DOHH2 (cell line): Measurements from ENCODE around the gene FCHSD2.

ENCODE experiments used
- H3F3A ChIP-seq: fragments of 200-600 bp; sonication (generic), shearing (Covaris generic); 2 replicates; pipeline ENCODE4 v1.6.0; 2016; ENCODE audit warnings: antibody characterized with exemption, mild to moderate bottlenecking; ENCODE audit not compliant: control insufficient read depth, insufficient read depth
- H3K27ac ChIP-seq: fragments of 200-600 bp; sonication (generic); 2 replicates; pipeline ENCODE4 v1.5.1; 2014; ENCODE audit warnings: low read depth, mild to moderate bottlenecking, low read length, moderate library complexity
- H3K27me3 ChIP-seq: fragments of 200-600 bp; sonication (generic); 2 replicates; pipeline ENCODE4 v1.6.1; 2014; ENCODE audit warnings: mild to moderate bottlenecking, low read length, mixed read lengths; ENCODE audit not compliant: control insufficient read depth
- H3K36me3 ChIP-seq: fragments of 200-600 bp; sonication (generic); 2 replicates; pipeline ENCODE4 v1.6.1; 2014; ENCODE audit warnings: mild to moderate bottlenecking, low read length, moderate library complexity, mixed read lengths; ENCODE audit not compliant: control insufficient read depth
- H3K4me1 ChIP-seq: fragments of 200-600 bp; sonication (generic); 2 replicates; pipeline ENCODE4 v1.6.1; 2014; ENCODE audit warnings: mild to moderate bottlenecking, low read length, mixed read lengths; ENCODE audit not compliant: control insufficient read depth
- H3K4me2 ChIP-seq: fragments of 200-600 bp; sonication (generic); 2 replicates; pipeline ENCODE4 v1.6.0; 2014; ENCODE audit warnings: mild to moderate bottlenecking, low read length, moderate library complexity
- H3K4me3 ChIP-seq: fragments of 200-600 bp; sonication (generic); 2 replicates; pipeline ENCODE4 v1.5.1; 2014; ENCODE audit warnings: mild to moderate bottlenecking, low read length, mixed read lengths
- H3K79me2 ChIP-seq: fragments of 200-600 bp; sonication (generic); 2 replicates; pipeline ENCODE4 v1.6.1; 2014; ENCODE audit warnings: mild to moderate bottlenecking, low read length, mixed read lengths; ENCODE audit not compliant: control insufficient read depth
- H3K9me2 ChIP-seq: fragments of 200-600 bp; sonication (generic); replicated peaks from 2 replicates; pipeline ENCODE4 v1.6.1; 2014; ENCODE audit warnings: mild to moderate bottlenecking, low read length, mixed read lengths; ENCODE audit not compliant: control insufficient read depth
- H3K9me3 ChIP-seq: fragments of 200-600 bp; sonication (generic); 2 replicates; pipeline ENCODE4 v1.6.1; 2014; ENCODE audit warnings: antibody characterized with exemption, low read length, mixed read lengths; ENCODE audit not compliant: control insufficient read depth, insufficient read depth
- H4K20me1 ChIP-seq: fragments of 200-600 bp; sonication (generic); 2 replicates; pipeline ENCODE4 v1.6.0; 2014; ENCODE audit warnings: low read depth, mild to moderate bottlenecking, antibody characterized with exemption, low read length, moderate library complexity; ENCODE audit not compliant: control insufficient read depth, insufficient read depth
- CTCF ChIP-seq: fragments of 200-600 bp; sonication (generic); IDR thresholded peaks from one replicate; pipeline ENCODE4 v1.5.1; 2014; ENCODE audit warnings: antibody characterized with exemption, mild to moderate bottlenecking, low read depth, low read length; ENCODE audit not compliant: poor library complexity, severe bottlenecking
- EZH2phosphoT487 ChIP-seq: fragments of 200-600 bp; sonication (generic); IDR thresholded peaks from 2 replicates; pipeline ENCODE4 v1.6.1; 2017; ENCODE audit warnings: borderline replicate concordance, mild to moderate bottlenecking, antibody characterized with exemption, low read length, moderate library complexity, mixed read lengths

The FCHSD2 gene

GRCh38 chr11:72842653-72843330 lies 299.3 kb downstream of the FCHSD2 start:
- Histone ChIP-seq H3K4me3 (no peak overlapping the region), H3K27me3 (no peaks in the 10 kb centered on the region), H3K79me2 (no peaks in the 10 kb centered on the region), H3K4me2 (no peak overlapping the region), H3K9me2 (no peaks in the 10 kb centered on the region), H3K27ac (no peak overlapping the region), H4K20me1 (no peaks in the 10 kb centered on the region), H3K9me3 (no peaks in the 10 kb centered on the region), H3K36me3 (peaks cover 87% of the 10 kb centered on the region), H3K4me1 (no peaks in the 10 kb centered on the region), H3F3A (0 out of 2 replicates have a peak, but pooled peaks cover 6% of the 10 kb centered on the region)
- TF ChIP-seq CTCF = no peak
- no peak for TF ChIP-seq EZH2phosphoT487

DNA sequence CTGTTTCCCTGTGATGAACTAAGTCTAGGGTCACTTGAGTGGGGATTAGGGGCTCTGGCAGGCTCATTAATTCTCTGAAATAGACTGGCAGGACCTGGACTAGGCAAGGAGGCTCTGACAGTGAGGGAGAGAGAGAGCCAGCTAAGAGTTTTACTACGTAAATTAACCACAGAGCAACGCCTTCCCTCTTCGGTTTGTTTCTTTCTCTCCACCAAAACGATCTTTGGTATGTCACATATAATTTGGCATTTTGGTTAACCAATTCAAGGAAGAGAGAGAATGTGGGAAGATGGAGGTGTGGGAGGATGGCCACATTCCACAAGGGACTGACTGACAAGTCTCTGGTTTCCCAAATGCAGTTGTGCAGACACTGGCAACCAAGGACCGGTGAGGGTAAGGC lies 300.0 kb downstream of the FCHSD2 start:
- Histone ChIP-seq H3K36me3 (peaks cover 90% of the 10 kb centered on the region), H3K9me2 (no peaks in the 10 kb centered on the region), H3K79me2 (no peaks in the 10 kb centered on the region), H3K4me3 (no peak overlapping the region), H3K4me1 (no peaks in the 10 kb centered on the region), H4K20me1 (no peaks in the 10 kb centered on the region), H3K9me3 (no peaks in the 10 kb centered on the region), H3K27ac (no peak overlapping the region), H3F3A (0 out of 2 replicates have a peak, but pooled peaks cover 6% of the 10 kb centered on the region), H3K27me3 (no peaks in the 10 kb centered on the region), H3K4me2 (no peak overlapping the region)
- TF ChIP-seq CTCF = no peak
- no peak for TF ChIP-seq EZH2phosphoT487

GRCh38 chr11:72841397-72841796 lies 300.7 kb downstream of the FCHSD2 start:
- Histone ChIP-seq H4K20me1 (no peaks in the 10 kb centered on the region), H3K36me3 (peaks cover 88% of the 10 kb centered on the region)
- no peak for TF ChIP-seq CTCF
- TF ChIP-seq EZH2phosphoT487 = no peak

More at GRCh38 chr11:72841397-72841796, 300.7 kb downstream of the FCHSD2 start:
- Histone ChIP-seq H3F3A (0 out of 2 replicates have a peak, but pooled peaks cover 7% of the 10 kb centered on the region), H3K4me1 (no peaks in the 10 kb centered on the region), H3K9me2 (no peaks in the 10 kb centered on the region), H3K4me3 (no peak overlapping the region), H3K27me3 (no peaks in the 10 kb centered on the region), H3K27ac (no peak overlapping the region), H3K9me3 (no peaks in the 10 kb centered on the region), H3K4me2 (no peak overlapping the region), H3K79me2 (no peaks in the 10 kb centered on the region)
